NCI-H128 (cell line): ENCODE data around the gene PMP22.
"Not testable (repeated sequence)": the region's sequence is repeated elsewhere in the genome, so short reads cannot be mapped to it uniquely, and the experiment has no call there.

Experiments
- DNase-seq: peaks from one replicate; lab custom pipeline; 2025; ENCODE audit not compliant: unreplicated experiment; lab: John Stamatoyannopoulos, UW

The PMP22 gene

GRCh38 chr17:15257258-15257788 lies 7.8 kb downstream of the PMP22 start:
- DNase-seq, result no peak

- no peak for DNase-seq
Observed at GRCh38 chr17:15256689-15257088, 8.4 kb downstream of the PMP22 start.

DNA sequence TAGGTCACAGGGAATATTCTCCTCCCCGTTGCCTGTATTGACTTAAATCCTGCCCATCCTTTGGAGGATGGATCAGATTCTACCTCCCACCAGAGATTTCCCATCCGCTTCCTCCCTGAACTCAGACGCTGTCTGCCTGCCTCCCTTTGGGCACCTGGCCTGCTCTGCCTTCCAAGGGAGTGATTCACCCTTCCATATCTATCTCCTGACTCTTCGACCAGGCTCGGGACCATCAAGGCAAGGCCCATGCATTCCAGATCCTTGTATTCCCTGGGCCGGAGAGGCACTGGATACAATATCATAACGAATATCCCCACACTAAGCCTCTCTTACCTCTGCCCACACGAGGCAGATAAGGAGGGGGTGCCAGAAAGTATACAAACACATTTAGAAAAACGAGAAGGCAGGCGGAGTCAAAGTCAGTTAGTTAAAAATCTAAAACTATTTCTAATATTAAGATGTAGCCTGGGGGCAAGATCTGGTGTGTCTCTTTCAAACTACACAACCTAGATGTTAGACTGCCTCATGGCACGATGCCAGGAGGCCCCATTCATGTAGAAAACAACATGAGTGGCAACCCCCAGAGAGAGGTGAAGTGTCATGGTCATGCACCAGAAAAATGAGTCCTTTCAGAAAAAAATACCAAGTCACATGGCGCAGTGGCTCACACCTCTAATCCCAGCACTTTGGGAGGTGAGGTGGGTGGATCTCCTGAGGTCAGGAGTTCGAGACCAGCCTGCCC lies 9.2 kb downstream of the PMP22 start:
- DNase-seq, result no peak

GRCh38 chr17:15250135-15250860 lies 14.8 kb downstream of the PMP22 start:
- no peak for DNase-seq

DNA sequence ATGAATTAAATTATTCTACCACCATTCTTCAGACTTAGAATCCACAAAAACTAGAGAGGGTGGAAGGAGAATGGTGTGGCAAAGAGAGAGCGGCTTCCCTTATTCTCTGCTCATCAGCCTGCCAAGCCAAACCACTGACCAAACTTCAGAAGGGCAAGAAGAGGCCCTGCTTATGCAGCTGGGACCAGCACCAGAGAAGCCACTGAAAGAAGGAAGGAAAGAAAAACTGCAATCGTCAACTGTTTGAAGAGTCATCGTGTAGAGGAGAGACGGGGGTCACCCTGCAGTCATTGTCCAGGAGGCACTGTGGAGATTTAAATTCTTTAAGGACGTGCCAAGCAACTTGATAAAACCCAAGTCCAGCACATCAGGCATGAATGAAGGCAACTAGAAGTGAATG lies 15.6 kb downstream of the PMP22 start:
- no peak for DNase-seq

GRCh38 chr17:15247891-15248529 lies 17.1 kb downstream of the PMP22 start:
- DNase-seq, result no peak

- no peak for DNase-seq
Observed at GRCh38 chr17:15245054-15245453, 20.1 kb downstream of the PMP22 start.

- no peak for DNase-seq
Observed at GRCh38 chr17:15240644-15241043, 24.5 kb downstream of the PMP22 start.

DNA sequence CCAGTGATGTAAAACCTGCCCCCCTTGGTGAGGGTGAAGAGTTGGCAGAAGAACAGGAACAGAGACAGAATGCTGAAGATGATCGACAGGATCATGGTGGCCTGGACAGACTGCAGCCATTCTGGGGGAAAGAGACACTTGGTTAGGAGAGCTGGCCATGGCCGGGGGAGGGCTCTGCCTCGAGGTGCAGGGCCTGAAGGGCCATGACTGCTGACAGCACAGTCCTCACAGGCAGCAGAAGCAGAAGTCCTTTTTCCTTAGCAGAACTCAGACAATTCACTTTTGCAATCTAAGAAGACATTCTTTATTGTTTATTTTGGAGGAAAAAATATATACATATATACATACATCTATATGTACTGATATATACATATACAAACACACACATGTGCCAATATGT lies 25.6 kb downstream of the PMP22 start:
- DNase-seq, result no peak

GRCh38 chr17:15238676-15239422 lies 26.3 kb downstream of the PMP22 start:
- DNase-seq, result no peak

- DNase-seq, result no peak
Observed at GRCh38 chr17:15238057-15238456, 27.1 kb downstream of the PMP22 start.

- DNase-seq, result no peak
Observed at GRCh38 chr17:15237106-15237425, 28.1 kb downstream of the PMP22 start.

DNA sequence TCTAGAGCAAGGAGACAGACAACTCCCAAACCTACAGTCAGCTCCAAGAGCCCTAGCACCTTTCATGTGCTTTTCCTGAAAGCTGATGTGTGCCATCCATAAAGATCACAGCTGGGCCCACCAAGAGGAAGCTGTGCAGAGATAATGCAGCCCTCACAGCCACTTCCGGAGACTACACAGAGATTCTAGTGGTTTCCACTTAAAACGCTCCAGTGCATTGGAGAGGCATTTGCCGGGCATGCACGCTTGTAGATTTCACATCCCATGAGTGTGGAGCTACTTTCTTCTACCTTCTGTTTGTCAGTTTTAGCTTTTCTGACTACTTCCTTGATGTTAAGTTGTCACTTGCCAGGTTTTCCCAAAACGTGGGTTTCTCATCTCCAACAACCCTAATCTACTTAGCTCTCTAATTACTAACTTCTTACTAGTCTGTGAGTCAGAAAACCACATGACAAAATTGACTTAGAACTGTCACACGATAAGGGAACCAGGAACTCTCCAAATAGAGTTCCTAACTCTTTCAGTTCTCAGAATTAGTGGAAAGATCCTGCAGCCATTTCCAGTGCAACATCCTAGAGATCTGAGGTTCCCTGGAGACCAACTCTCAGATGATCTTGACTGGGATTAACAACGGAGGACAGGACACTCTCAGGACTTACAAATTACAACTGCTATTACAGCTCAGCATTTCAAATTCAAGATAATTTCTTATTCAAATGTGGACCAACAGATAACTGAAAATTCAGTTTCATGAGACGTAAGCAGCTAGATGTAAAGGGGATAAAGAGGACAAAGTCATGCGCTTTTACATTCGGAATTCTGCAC lies 28.6 kb downstream of the PMP22 start:
- no peak for DNase-seq

- DNase-seq, result no peak
Observed at GRCh38 chr17:15233971-15234370, 31.2 kb downstream of the PMP22 start.

GRCh38 chr17:15233022-15233805 lies 31.9 kb downstream of the PMP22 start:
- no peak for DNase-seq

- no peak for DNase-seq
Observed at GRCh38 chr17:15232517-15232915, 32.6 kb downstream of the PMP22 start.

DNA sequence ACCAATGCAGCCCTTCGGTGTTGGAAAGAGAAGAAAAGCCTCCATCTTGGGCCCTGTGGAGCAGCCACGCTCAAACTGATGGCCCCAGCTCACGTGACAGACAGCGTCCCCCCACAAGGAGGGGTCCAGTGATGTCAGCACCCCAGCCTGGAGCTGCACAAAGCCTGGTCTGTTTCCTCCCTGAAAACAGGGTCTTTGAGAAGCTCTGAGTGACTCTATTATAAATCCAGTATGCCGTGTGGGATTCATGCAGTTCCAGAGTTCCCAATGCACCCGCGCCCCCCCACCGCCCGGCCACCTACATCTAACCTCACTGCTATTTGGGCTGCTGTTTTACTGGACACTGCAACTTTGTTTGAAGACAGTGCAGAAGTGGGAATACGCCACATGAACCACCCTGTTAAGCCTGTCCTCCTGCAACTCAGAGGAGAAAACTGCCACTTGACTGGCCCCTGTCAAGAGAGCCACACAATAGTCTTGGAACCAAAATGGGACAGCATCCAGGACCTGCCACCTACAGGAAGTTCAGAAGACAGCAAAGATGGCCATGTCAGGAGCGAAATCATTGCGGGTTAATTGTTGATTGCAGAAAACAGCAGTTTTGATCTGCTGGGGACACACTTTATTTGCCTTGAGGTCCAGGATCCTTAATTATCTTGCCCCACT lies 33.1 kb downstream of the PMP22 start:
- DNase-seq, result no peak

DNA sequence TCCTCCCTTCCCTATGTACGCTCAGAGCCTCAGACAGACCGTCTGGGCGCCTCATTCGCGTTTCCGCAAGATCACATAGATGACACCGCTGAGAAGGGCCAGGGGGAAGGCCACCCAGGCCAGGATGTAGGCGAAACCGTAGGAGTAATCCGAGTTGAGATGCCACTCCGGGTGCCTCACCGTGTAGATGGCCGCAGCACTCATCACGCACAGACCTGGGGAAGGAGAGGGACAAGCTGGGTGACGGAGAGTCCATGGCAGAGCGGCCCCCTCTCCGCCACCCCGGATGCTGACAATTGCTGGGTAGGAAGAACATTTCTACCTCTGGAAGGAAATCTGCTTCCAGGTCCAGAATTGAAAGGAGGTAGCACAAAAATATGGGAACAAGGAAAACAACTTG lies 34.3 kb downstream of the PMP22 start:
- no peak for DNase-seq

- DNase-seq, result not testable (repeated sequence)
Observed at GRCh38 chr17:15221827-15222226, 43.3 kb downstream of the PMP22 start.
